Chondrocyte (in vitro differentiated cells): ENCODE data around the gene RHPN2. TPM values are rescaled to one million over a fixed set of nuclear protein-coding genes. Genes with fewer than 3 reads are reported as not detected.

Experiments
- DNase-seq: peaks from one replicate; pipeline ENCODE4 v3.0.0; 2021; ENCODE audit warnings: mixed read lengths, low spot score
- H3K27ac Mint-ChIP-seq: one replicate; pipeline ENCODE4 v1.8.0; 2021; ENCODE audit warnings: mild to moderate bottlenecking, moderate library complexity, mixed read lengths; ENCODE audit not compliant: unreplicated experiment
- H3K27me3 Mint-ChIP-seq: 2 replicates; pipeline ENCODE4 v1.8.0; 2021; ENCODE audit warnings: low read depth, mixed read lengths
- H3K36me3 Mint-ChIP-seq: 2 replicates; pipeline ENCODE4 v1.8.0; 2021; ENCODE audit warnings: low read depth, mixed read lengths
- H3K4me1 Mint-ChIP-seq: 2 replicates; pipeline ENCODE4 v1.8.0; 2021; ENCODE audit warnings: low read depth, mild to moderate bottlenecking, mixed read lengths
- H3K4me3 Mint-ChIP-seq: one replicate; pipeline ENCODE4 v1.8.0; 2021; ENCODE audit warnings: mild to moderate bottlenecking, moderate library complexity, mixed read lengths; ENCODE audit not compliant: unreplicated experiment
- H3K9me3 Mint-ChIP-seq: 2 replicates; pipeline ENCODE4 v1.8.0; 2021; ENCODE audit warnings: low read depth, mixed read lengths
- CTCF ChIP-seq: fragments of 200-600 bp; sonication (generic); IDR thresholded peaks from 2 replicates; pipeline ENCODE4 v1.5.0; 2021; ENCODE audit warnings: antibody characterized with exemption, mild to moderate bottlenecking, moderate library complexity
- total RNA-seq: library from RNA; stranded (reverse); gene quantifications from 3 replicates; pipeline ENCODE4 v1.2.1, GENCODE V29; 2021

Gene RHPN2
- total RNA-seq, 1 donor from 2014 or later: 8.5 TPM

- no peak overlapping the region for H3K27ac Mint-ChIP-seq
- no peaks in the 10 kb centered on the region for H3K27me3 Mint-ChIP-seq
- TF ChIP-seq CTCF: no peak
- H3K9me3 Mint-ChIP-seq: no peaks in the 10 kb centered on the region
- H3K36me3 Mint-ChIP-seq: peaks cover 29% of the 10 kb centered on the region
- H3K4me1 Mint-ChIP-seq: no peaks in the 10 kb centered on the region
- no peak for DNase-seq
- no peak overlapping the region for H3K4me3 Mint-ChIP-seq
Observed at GRCh38 chr19:33093420-33094210, 28.9 kb upstream of the RHPN2 start.

DNA sequence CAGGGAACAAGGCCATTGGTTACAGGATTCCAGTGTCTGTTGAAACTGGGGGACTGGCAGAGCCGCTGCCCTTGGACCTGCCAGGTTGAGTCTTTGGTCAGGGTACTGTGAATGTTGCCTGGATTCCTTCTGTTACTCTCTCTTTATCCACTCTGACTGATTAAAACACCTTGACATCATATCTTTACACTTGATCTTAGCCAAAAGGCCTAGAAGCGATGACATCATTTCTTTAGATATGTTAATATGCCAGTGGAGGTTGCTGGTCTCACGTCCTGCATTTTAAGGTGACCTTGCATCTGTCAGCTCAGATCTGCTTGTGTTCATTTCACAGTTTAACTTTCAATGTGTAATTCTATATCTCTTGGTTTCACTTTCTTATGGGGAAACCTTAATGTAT, 25.5 kb upstream of the RHPN2 start:
- no peak overlapping the region for H3K27ac Mint-ChIP-seq
- H3K9me3 Mint-ChIP-seq: no peaks in the 10 kb centered on the region
- TF ChIP-seq CTCF: no peak
- H3K36me3 Mint-ChIP-seq: peaks cover 12% of the 10 kb centered on the region
- no peaks in the 10 kb centered on the region for H3K27me3 Mint-ChIP-seq
- no peak for DNase-seq
- no peak overlapping the region for H3K4me3 Mint-ChIP-seq
- H3K4me1 Mint-ChIP-seq: no peaks in the 10 kb centered on the region

GRCh38 chr19:33089010-33089409, 24.3 kb upstream of the RHPN2 start:
- TF ChIP-seq CTCF: no peak
- DNase-seq: no peak
- Mint-ChIP-seq H3K9me3 (no peaks in the 10 kb centered on the region), H3K4me3 (no peak overlapping the region), H3K36me3 (peaks cover 12% of the 10 kb centered on the region), H3K4me1 (no peaks in the 10 kb centered on the region), H3K27me3 (no peaks in the 10 kb centered on the region), H3K27ac (no peak overlapping the region)

DNA sequence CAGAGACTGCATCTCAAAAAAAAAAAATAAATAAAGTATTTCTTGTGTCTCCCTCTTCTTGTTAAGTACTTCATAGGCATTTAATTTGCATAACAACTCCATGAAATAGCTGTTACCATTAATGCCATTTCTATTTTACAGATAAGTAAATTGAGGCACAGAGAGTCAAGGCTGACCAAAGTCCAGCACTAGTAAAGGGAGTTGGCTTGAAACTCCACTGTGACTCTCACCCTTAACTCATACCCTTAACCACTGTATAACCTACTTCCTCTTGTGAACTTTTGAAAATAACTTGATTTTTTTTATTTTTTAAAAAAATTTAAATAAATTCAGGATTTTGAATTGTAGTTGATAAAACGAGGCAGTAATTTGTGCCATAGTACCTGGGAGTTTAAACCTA, 22.3 kb upstream of the RHPN2 start:
- Mint-ChIP-seq H3K27ac (no peak overlapping the region), H3K36me3 (peaks cover 12% of the 10 kb centered on the region), H3K4me1 (peaks cover 3% of the 10 kb centered on the region), H3K4me3 (no peak overlapping the region), H3K9me3 (no peaks in the 10 kb centered on the region), H3K27me3 (no peaks in the 10 kb centered on the region)
- DNase-seq: no peak
- TF ChIP-seq CTCF: no peak

DNA sequence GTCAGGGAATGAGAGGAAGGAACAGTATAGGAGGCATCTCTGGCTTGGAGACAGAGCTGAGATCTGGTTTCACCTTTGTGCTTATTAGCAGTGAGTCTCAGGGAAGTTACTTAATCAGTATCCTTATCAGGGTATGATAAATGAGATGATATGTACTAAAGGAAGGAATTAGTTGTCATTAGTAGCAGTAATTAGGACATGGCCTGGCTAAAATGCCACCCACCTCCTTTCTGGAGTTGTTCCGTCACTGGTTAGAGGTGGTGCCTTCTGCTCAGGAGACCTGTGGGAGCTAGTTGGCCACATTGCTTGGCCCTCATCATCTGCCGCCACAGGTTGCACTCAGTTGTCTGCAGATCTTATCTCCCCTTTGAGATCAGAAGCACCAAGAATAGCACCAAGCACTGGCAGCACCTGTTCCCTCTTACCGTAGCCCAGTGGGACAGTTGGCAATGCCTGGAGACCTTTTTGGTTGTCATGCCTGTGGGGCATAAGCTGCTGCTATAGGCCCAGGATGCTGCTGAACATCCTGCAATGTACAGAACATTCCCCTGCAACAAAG, 21.0 kb upstream of the RHPN2 start:
- no peak for DNase-seq
- Mint-ChIP-seq H3K27ac (no peak overlapping the region), H3K27me3 (no peaks in the 10 kb centered on the region), H3K4me1 (peaks cover 17% of the 10 kb centered on the region), H3K4me3 (no peak overlapping the region), H3K36me3 (peaks cover 7% of the 10 kb centered on the region), H3K9me3 (no peaks in the 10 kb centered on the region)
- TF ChIP-seq CTCF: no peak
